OCI-M2 (cell line): ENCODE measurements around the gene TOX3.

Source experiments
- DNase-seq: peaks from one replicate; lab custom pipeline; 2025; ENCODE audit not compliant: unreplicated experiment; lab: John Stamatoyannopoulos, UW

Gene TOX3

DNA sequence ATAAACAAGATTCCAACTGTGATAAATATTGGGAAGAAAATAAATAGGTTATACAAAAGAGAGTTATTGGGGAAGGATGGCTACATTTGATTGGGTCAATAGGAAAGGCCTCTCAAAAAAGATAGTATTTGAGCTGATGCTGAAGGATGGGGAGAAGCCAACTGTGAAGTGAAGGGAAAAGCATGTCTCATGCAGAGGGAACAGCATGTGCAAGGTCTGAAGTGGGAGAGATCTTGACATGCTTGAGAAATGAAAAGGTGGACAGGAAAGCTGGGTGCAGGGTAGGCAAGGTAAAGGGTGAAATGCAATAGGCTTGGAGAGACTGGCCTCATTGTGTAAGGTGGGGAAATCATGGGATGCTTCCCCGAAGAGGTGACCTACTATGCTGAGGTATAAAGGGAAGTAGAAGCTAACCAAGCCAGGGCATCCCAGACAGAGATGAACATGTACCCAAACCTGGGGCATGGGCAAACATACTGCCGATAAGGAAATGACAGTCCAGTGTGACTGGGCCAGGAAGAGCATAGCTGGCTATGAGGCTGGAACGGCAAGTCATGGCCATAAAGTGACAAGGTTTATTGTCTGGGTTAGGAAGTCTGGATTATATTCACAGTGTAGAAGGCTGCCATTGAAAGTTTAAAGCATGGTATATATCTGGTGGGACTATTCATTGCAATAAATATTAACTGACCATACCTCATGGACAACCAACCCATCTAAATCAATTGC is 91.2 kb downstream of the TOX3 start:
- no peak for DNase-seq

DNA sequence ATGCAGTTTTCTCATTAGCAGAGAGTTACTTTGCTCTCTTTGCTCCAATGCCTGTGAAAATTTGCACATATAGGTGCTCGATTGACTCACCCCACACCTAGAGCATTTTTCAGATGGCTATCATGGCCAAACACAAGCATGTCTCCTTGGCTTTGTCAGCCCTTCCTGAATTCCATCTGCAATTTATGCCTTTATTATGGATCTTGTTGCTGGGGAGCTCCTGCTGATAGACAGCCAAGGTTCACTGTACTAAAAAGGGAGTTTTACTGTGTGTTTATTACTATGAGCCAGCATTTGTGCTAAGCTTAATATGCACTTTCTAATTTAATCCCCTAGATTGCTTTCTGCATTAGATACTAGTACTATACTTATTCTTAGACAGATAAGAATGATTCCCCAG is 93.3 kb downstream of the TOX3 start:
- DNase-seq: no peak

DNA sequence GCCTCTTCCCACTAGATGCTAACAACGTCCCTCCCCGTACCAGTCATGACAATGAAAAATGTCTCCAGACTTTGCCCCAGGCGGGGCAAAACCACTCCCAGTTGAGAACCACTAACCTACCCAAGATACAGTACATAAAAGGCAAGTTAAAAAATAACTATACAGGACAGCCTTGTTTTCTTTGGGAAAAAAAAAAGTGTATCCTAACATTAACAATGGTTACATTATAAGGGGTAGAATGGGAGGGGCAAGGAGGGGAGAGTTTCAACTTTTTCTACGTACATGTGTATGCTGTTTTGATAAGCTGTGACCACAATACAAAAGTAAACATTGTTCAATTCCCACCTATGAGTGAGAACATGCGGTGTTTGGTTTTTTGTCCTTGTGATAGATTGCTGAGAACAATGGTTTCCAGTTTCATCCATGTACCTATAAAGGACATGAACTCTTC is 94.9 kb downstream of the TOX3 start:
- DNase-seq: no peak

DNA sequence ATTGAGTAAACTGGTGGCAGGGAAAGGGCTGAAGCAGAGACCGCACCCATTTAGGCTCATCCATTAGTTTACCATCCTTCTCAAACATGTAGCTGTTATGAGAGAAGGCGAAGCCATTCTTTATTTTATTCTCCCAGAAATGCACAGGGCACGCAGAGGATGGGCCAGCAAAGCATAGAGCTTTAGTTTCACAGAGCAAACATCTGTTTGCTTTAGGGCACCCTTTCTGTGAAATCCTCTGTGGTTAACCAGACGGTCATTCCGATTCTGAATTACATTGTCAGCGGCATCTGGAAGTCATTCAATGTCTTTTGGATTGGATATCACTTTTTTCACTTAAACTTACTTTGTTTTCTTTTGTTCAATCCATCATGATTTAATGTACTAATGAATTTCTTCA is 96.0 kb downstream of the TOX3 start:
- no peak for DNase-seq

DNA sequence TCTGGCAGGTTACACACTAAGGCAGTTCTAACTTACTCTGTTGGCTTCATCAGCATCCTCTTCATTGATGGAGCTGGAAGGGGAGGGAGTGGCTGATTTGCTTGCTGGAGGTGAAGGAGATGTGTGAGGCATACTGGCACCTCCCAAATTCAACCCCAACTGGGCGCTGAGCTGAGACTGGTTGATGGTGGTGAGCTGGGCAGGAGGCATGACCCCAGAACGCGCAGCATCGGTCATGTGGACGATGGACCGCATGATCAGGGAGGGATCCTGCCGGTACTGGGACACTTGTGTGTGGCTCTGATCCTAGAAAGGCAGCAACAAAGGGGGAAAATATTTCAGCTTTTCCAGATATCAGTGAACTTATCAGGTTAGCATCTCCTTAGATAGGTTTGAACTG is 96.7 kb downstream of the TOX3 start:
- no peak for DNase-seq

DNA sequence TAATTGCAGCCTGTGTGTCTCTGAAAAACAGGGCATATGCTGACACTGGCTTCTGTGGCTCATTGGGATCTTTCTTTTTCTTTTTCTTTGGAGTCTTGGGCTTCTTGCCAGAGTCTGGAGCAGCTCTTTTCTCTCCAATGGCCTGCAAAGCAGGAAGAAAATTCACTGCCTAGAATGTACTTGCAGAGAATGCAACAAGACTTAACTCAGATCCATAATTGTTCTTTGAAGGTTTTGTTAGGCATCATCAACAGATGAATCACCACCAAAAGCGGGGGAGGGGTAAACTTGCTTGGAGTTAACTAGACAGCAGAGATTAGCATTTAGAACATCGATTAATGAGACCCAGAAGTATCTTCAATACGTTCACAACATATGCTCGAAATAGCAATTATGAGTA is 100.9 kb downstream of the TOX3 start:
- DNase-seq: no peak

DNA sequence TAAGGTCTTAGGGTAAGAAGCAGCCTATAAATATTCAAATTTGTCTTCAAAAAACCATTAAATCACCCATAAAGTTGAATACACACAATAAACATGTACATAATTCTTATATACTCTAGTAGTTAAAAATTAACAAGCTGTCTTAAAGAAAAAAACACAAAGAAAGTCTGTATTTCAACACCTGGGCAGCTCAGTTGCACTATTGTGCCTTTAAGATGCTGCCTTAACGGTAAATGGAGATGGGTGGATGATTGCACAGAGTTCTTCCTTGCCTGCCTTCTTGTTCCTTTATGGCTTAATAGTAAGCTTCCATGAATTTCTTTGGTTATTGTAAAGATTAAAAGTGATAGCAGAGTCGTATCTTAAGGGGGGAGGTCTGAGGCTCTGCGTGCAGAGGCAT is 105.1 kb downstream of the TOX3 start:
- DNase-seq: no peak

DNA sequence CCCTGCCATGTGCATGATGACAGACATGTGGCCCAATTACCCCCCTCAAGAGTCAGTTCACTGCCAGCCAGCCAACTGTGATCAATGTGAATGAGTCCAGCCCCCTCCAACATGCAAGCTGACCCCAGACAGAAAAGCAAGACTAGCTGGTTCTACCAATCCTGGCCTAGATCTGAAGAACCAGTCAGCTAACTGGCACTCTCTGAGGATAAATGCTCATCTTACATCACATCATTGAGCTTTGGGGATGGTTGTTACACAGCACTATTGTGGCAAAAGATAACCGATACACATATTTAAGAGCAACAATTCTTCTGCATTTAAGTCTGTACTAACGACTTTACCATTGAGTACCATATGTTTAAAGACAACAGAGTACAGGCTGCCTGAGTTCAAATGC is 106.7 kb downstream of the TOX3 start:
- no peak for DNase-seq

DNA sequence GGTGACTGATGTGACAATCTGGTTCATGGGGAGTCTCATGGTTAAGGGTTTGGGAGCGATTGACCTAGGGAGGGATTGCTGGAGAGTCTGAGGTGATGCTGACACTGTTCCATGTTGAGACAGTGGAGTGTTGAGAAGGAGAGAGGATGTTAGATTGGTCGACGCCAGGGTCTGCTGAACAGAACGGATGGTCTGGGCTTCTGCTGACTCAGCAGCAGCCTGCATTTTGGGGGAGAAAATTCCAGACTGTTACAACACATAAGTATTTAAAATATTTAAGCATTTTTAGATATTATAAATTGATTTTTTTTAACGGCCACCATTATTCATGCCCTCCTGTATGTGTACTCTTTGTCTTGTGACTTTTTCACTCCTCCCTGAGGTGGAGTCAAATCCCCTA is 107.2 kb downstream of the TOX3 start:
- DNase-seq: no peak

DNA sequence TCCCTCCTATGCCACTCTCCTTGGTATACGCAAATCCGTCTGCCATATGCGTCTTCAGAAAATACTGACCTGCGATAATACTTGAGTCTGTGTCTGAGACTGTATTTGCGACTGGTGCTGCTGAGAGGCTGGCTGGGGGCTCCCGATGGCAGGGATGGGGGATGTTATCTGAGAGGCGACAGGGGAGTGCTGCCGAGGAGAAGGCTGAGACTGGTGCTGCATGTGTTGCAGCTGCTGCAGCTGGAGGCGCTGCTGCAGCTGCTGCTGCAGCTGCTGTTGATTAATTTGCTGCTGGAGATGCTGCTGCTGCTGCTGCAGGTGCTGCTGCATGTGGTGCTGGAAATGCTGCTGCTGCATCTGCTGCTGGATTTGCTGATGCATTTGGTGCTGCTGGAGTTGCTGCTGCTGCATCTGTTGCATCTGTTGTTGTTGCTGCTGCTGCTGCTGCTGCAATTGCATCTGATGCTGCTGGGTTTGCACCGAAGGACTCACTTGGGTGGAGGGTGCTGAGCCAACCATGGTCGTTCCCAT is 107.7 kb downstream of the TOX3 start:
- DNase-seq: no peak

DNA sequence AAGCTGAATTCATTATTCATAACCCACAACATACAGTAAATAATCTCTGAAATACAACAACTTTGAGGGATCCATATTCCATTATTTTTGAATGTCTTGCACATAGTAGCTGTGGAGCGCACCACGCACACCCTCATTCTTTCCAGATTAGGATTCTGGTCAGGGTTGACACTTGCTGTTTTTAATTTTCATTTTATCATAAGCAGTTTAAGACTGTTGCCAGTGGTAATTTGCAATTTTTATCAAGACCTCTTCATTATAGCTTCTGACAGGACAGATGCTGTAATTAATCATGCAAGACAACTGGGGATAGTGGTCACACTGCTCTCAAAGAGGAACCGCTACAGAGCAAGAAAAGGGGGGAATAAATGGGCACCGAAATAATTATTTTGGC is 109.7 kb downstream of the TOX3 start:
- DNase-seq: no peak

DNA sequence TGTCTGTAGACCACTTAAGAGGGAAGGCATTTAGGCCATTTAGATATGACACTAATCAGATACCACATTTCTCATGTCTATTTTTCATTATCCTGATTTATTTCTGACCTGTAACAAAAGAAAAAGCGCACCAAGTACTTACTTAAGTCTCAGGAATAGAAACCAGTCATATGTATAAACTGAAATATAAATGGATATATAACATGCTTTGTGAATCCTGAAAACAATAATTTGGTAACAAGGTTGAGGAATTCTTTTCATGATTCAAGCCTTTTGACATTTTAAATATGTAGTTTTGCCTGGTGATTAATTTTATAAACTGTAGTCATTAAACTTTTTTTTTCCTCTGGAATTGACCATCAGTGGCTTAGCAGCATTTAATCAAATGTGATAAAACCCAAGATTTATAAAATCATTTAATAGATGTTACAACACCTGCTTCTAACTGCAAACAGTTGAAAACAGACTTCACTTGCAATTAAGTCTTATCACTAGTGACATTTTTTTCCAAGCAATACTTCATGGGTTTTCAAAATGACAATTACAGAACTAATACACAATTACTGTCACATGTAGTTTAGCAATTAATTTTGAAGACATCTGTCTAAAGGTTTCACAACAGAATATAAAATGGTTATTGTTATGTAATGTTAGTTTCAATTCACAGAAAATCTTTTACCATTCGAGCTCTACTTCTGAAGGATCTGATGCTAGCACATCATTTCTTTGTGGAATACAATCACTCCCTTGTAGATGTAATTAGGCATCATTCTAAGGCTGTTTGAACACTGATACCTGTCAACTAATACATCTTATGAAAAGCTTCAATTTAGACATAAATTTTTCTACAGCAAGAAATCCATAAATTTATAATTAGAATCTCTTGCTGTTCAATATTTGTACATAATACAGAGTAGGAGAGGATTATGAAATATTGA is 110.3 kb downstream of the TOX3 start:
- DNase-seq: no peak

DNA sequence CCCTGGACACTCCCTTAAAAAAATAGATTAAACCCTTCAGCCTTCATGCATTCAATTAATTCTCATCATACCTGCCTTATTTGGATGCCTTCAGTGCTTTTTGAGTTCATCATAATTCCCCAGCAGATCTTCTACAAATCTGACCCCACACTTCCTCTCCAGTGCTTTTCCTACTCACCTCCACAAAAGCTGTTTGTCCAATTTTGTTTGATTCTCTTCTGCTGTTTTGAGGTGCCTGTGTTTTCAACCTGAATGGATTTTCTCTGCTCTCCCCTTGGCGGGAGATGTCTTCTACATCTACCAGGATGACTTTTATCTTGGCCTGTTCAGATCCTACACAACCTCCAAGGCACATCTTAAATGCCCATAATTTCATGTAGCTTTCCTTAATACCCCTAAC is 112.7 kb downstream of the TOX3 start:
- DNase-seq: no peak

DNA sequence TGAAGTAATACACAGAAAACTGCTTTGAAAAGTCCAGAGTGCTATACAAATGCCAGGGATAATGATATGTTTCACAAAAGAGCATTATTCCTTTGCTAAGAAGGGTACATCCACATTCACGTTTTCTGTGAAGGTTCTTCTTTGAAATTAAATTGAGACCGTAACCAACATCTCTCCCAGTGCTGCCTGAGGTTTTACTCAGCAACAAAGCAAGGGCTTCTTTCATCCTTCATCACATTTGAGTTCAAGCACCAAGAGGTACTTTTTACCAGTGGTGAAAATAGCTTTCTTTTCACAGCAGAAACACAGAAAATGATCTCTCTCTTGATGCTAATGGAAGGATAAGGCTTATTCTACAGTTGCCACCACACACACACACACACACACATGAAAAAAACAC is 113.3 kb downstream of the TOX3 start:
- DNase-seq: no peak

DNA sequence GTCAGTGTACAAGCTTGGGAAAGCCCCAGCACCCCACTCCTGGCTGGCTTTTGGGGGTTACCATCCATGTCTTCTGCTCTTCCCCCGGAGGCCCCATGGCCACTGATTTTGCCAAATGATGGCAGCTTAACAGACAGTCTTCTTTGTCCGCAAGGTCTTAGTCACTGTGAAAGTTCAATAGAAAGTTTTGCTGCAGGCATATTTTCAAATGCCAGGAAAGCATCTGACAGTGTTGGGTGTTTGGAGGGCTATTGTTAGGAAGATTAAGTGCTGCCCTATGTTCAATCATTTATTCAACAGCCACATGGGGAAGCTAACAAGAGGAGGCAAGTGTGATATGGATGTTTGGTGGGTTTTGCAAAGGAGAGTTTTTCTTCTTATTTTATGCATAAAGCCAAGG is 122.4 kb downstream of the TOX3 start:
- no peak for DNase-seq

DNA sequence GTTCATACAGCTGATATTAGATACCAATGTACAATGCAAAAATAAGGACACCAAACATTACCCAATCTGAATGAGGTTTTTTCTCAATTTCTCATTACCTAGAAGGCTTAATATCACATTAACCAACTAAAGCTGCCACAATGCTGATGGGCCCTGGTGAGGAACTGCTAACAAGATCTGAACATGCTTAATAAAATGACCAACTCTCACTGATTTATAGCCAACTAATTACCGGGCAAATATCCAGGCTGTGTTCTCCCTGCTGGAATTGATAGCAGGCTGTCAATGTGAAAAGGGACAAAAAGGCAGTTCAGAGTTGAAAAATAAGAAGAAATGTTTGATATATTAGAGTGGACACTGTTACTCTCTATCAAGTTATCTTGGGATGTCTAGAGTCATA is 124.6 kb downstream of the TOX3 start:
- DNase-seq: no peak

DNA sequence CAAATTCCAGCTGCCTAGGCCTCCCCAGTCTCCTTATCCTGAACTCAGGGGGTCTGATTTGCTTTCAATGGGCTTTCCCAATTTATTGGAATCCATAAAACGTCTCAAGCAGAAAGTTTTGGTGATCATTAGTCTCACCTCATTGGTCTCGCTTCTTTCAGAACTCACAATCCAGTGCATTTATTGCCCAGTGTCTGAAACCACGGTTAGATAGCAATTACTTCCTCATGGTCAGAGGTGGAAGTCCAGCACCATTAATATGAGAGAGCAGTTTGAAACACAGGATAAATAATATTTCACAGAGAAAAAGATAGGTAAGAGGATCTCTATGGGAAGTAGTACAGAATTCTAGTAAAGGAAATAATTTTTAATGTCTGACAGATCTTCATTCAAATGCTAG is 128.7 kb downstream of the TOX3 start:
- no peak for DNase-seq

DNA sequence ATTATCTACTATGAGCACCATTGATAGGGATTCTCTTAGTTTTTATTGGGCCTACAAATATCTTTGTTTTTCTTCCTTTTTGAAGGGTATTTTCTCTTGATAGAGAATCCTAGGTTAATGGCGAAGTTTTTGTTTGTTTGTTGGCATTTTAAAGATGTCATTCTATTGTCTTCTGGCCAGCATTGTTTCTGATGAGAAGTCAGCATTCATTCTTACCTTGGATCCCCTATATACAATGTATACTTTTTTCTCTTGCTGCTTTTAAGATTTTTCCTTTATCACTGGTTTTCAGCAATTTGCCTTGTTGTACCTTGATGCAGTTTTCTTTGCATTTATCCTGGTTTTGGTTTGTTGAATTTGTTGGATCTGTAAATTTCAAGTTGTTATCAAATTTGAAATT is 130.1 kb downstream of the TOX3 start:
- no peak for DNase-seq

DNA sequence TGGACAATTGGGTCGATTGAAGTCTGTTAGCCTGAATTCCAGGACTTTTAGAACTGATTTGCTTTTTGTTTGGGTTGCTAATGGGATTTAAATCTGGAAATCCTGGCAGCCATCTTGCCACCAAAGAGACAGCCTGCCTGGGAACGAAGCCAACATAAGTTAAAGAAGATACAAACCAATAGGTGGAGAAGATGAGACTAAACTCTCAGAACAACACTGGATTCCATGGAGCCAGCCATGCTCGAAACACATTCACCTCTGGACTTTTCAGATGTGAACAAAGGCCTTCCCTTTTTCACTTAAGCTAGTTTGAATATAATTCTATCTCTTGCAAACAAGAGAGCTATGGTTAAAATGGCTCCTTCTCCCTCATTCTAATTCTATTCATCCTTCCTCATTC is 135.9 kb downstream of the TOX3 start:
- no peak for DNase-seq

DNA sequence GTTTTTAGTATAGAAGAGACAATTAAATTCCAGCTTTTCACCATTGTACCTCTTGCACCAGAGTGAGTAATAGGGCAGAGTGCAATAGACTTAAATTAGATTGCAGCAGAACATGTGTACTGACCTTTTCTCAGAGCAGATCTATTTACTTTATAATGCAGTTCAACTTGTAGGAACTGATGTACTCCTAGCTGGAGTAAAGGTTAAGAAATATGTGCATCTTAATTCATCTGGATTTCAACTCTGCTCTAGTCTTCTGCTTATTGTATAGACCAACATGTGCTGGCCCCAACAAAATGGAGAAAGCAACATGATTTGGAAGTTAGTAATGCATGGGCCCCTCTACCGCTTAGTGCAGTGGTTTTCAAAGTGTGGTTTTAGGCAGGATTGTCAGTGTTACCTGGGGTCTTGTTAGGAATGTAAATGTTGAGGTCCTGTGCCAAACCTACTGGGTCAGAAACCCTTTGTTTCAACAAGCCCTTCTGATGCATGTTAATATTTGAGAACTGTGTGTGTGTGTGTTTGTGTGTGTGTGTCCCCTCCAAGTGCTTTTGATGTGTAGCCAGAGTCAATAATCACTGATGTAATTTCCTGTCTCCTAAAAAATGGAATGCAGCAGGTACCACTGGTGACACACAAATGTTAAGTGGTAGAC is 138.6 kb downstream of the TOX3 start:
- DNase-seq: no peak

DNA sequence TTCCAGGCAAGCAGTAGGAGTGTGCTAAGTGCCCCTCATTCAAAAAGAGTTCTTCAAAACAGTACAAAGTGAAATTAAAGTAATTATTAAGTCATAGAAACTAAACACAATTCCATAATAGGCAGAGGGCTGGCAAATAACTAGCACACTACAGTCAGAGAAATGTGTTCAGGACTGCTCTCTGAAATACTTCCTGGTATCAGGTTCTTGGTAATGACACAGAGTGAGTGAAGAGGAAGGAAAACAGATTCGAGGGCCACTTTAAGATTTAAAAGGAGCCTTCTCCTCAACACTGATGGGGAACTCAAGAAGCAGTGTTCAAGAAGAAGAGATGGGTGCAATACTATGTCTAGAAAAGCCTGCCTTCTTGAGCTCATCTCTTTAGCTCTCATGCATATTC is 139.2 kb downstream of the TOX3 start:
- no peak for DNase-seq

DNA sequence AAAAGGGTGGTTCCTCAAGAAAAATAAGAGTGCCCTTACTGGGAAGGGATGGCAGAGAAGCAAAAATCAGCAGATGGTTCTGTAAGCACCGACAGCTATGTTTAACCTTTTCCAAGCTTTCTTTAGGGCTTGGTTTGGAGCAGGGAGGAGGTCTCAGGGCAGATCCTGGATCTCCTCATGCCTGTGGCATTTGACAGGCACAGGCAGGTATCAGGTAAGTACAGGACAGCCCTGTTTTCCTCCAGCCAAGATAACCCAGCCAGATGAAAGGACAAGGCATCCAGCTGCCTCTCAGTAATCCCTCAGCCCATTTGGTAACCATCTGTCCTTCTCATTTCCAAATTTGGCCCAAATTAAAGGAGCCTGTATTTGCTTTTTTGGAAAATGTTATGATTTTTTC is 141.5 kb downstream of the TOX3 start:
- no peak for DNase-seq
